RPMI8226 (cell line): ENCODE measurements around the gene UGT1A6.
"Not testable (repeated sequence)": the region's sequence is repeated elsewhere in the genome, so short reads cannot be mapped to it uniquely, and the experiment has no call there.

Source experiments
- DNase-seq: peaks from one replicate; pipeline ENCODE4 v3.0.0-alpha.2; 2015

Gene UGT1A6

DNA sequence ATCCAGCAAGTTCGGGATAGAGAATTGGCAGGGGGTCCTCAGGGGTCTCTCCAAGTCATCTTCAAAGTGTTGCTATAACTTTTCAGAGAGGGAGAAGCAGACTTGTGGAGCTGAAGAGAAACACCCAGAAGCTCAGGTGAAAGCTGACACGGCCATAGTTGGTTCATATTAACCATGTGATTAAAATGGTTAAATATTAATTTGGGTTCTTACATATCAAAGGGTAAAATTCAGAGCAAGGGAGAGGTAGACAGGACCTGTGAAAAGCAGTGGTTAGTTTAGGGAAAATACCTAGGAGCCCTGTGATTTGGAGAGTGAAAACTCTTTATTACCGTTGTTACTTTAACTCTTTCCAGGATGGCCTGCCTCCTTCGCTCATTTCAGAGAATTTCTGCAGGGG, at the start of gene UGT1A6:
Gene UGT1A6, plus strand, starts transcription at position 243 of the 400 bp plus-strand sequence. Its CDS starts 115 bp downstream, at position 358.
- DNase-seq = no peak

GRCh38 chr2:233643128-233643527, 49.6 kb upstream of the UGT1A6 start:
- no peak for DNase-seq

DNA sequence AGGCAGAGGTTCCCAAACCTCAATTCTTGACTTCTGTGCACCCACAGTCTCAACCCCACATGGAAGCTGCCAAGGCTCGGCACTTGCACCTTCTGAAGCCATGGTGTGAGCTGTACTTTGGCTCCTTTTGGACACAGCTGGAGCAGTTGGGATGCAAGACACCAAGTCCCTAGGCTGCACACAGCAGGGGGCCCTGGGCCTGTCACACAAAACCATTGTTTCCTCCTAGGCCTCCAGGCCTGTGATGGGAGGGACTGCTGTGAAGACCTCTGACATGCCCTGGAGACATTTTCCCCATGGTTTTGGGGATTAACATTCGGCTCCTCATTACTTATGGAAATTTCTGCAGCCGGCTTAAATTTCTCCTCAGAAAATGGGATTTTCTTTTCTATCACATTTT, 46.7 kb upstream of the UGT1A6 start:
- not testable (repeated sequence) for DNase-seq

DNA sequence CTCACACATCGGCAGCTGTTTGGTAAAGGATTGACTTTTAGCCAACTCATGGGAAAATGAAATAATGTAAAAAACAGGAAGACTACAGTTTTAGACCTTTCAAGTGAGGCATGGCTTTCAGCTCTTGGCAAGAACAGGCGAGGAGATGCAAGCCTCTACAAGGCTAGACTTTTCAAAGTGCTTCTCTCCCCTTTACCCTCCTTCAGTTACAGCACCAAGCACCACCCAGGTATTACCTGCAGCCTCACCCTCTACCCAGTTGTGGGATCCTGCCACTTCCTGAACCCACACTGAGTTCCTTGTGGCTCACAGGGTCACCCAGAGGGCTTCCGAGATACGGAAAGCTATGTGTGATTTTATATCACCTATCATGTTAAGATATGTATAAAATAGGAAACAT, 41.7 kb upstream of the UGT1A6 start:
- no peak for DNase-seq

- no peak for DNase-seq
Observed at GRCh38 chr2:233651430-233651829, 41.3 kb upstream of the UGT1A6 start.

DNA sequence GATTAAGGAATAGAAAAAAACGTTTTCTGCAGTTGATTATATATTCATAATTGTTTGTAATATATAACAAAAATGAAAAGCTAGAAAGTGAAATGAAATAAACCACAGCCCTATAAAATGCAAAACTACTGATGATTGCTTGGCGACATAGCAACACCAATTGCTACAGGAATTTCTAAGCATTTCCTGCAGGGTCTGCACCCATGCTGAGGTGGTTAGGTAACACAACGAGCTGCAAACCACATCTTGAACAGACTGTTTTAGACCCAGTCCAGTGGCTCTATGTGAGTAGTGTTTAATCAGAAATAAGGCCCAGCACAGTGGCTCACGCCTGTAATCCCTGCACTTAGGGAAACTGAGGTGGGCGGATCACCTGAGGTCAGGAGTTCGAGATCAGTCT, 38.2 kb upstream of the UGT1A6 start:
- DNase-seq = no peak

GRCh38 chr2:233655043-233655442, 37.6 kb upstream of the UGT1A6 start:
- DNase-seq = no peak

- DNase-seq = not testable (repeated sequence)
Observed at GRCh38 chr2:233655943-233656342, 36.7 kb upstream of the UGT1A6 start.

DNA sequence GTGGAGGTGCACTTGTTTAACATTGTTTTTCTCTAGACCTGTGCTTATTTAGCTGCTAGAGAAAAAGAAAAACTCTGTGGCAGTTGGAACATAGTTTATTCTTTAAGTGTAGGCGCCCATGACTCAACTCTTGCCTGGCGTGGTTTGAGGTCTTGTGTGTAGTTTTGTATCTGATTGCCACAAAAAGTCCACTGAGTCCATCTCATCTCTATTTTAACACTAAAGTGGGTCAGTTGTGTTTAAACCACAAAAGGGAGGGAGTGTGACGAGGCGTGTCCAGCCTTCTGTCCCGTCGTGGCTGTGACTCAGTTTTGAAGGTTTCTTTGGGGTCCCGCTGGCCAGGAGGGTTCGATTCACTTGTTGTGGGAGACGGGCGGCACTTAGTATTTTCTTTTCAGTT, 36.2 kb upstream of the UGT1A6 start:
- no peak for DNase-seq

- no peak for DNase-seq
Observed at GRCh38 chr2:233658610-233659009, 34.1 kb upstream of the UGT1A6 start.

DNA sequence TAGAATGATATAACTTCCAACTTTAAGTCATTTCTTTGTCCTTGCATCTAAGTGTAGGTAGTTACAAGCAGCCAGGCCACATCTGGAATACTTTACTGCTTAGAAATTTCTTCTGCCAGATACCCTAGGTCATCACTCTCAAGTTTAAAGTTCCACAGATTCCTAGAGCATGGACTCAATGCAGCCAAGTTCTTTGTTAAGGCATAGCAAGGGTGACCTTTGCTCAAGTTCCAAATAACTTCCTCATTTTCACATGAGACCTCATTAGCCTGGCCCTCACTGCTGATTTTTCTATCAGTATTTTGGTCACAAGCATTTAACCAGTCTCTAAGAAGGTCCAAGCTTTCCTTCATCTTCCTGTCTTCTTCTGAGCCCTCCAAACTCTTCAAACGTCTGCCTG, 28.8 kb upstream of the UGT1A6 start:
- no peak for DNase-seq

- no peak for DNase-seq
Observed at GRCh38 chr2:233668605-233669260, 24.0 kb upstream of the UGT1A6 start.

- DNase-seq = no peak
Observed at GRCh38 chr2:233671290-233672161, 21.2 kb upstream of the UGT1A6 start, which contains the start of gene UGT1A9. Gene UGT1A9 (plus strand): TSS chr2:233671898. CDS start chr2:233671935, 37 bp downstream.

GRCh38 chr2:233672886-233673285, 19.8 kb upstream of the UGT1A6 start:
- no peak for DNase-seq

- DNase-seq = no peak
Observed at GRCh38 chr2:233673896-233674295, 18.8 kb upstream of the UGT1A6 start.

DNA sequence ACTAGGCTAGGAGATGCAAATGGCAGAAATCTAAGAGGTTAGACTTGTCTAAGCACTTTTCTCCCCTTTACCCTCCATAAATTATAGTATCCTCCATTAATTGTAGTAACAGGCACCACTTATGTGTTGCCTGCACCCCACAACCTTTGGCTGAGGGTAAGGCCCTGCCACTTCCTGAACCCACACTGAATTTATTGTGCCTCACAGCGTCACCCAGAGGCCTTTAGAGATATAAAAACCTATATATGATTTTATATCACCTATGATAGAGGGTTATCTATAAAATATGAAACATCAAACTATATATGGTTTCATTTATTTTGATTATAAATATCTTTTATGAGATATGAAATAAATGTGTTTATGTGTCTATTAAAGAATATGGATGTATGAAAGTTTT, 18.4 kb upstream of the UGT1A6 start:
- DNase-seq = no peak

DNA sequence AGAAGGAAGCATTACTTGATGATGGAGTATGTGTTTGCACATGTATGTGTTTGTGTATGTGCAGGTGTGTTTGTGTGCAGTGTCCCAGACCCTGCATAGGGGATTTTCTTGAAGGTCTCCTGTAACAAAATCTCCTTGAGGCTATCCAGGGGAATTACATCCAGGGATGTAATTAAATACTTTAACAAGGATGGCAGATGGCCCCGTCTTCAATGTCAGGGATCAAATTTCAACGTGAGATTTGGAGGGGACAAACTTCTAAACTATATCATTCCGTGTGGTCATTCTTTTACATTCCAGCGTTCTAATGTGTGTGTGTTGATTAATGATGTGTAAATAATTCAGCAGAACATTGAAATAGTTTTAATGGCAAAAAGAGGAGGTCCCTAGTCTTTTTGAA, 17.7 kb upstream of the UGT1A6 start:
- DNase-seq = no peak

- no peak for DNase-seq
Observed at GRCh38 chr2:233676046-233676445, 16.6 kb upstream of the UGT1A6 start.

GRCh38 chr2:233679196-233679595, 13.5 kb upstream of the UGT1A6 start:
- no peak for DNase-seq

GRCh38 chr2:233680361-233681045, 12.2 kb upstream of the UGT1A6 start:
- DNase-seq = no peak

DNA sequence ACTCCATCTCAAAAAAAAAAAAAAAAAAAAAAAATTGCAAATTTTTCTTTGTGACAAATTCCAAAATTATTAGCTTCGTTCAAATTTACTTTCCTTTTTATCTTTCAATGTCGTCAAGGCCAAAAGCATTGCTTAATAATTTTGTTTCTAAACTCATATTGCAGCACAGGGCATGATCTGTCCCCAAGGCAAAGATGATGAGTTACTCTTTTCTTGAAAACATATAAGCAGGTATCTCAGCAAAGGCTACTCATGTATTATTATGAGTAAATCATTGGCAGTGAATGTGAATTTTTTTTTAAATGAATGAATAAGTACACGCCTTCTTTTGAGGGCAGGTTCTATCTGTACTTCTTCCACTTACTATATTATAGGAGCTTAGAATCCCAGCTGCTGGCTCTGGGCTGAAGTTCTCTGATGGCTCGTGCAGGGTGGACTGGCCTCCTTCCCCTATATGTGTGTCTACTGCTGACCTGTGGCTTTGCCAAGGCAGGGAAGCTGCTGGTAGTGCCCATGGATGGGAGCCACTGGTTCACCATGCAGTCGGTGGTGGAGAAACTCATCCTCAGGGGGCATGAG, 11.1 kb upstream of the UGT1A6 start, which contains the start of gene UGT1A7:
Gene UGT1A7, plus strand, starts transcription at position 381 of the 579 bp plus-strand sequence. Its CDS starts 37 bp downstream, at position 418.
- no peak for DNase-seq

GRCh38 chr2:233684640-233685039, 8.1 kb upstream of the UGT1A6 start:
- no peak for DNase-seq

GRCh38 chr2:233686928-233687327, 5.8 kb upstream of the UGT1A6 start:
- DNase-seq = no peak
